ENCODE measurements around the gene ASCL3. TPM values are rescaled to one million over a fixed set of nuclear protein-coding genes. Genes with fewer than 3 reads are reported as not detected.

The ASCL3 gene
- total RNA-seq, 2 donors from 2014 or later: not detected

DNA sequence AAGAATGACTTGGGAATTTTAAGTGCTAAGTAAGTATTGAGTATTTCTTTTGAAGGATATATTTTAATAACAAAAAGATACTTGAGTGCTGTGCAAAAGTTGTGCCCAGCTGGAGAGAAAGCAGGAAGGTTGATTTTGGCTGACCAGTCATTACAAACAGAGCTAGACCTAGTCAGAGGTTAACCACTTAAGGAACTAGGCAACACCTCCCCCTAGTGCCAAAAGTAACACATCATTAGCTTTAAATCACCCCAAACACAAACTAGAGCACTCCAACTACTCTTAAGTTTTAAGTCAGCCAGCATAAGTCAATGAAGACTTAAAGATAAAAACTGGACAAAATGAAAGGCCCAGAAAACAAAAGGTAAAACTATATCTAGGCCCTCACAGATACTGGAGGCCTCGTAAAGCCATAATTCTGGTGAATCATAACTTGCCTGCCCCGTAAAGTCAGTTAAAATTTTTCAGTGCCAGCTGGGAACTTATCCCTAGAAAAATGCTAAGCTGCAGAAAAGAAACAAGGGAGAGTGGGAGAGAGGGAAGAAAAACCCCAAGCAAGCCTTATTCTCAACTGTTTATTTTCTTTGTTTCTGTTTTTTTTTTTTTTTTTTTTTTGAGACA lies 16.8 kb upstream of the ASCL3 start:
- Mint-ChIP-seq H3K27me3 (ENCODE audit: insufficient read depth) (no peaks in the 10 kb centered on the region), H3K27ac (no peak overlapping the region), H3K9me3 (peaks cover 6% of the 10 kb centered on the region), H3K4me1 (peaks cover 16% of the 10 kb centered on the region), H3K36me3 (ENCODE audit: low read depth) (peaks cover 21% of the 10 kb centered on the region), H3K4me3 (no peak overlapping the region)
- Histone ChIP-seq H3K36me3 (ENCODE audit: control insufficient read depth, insufficient read depth, low read length) (peaks cover 13% of the 10 kb centered on the region), H3K4me1 (ENCODE audit: control insufficient read depth, insufficient read depth, low read length) (peaks cover 6% of the 10 kb centered on the region), H3K9me3 (ENCODE audit: control insufficient read depth, low read length) (peaks cover 13% of the 10 kb centered on the region), H3K27me3 (ENCODE audit: control insufficient read depth, insufficient read depth, low read length, poor library complexity, severe bottlenecking) (no peaks in the 10 kb centered on the region), H3K4me3 (ENCODE audit: low read length) (no peak overlapping the region), H3K9ac (ENCODE audit: extremely low read depth, low read length, poor library complexity, severe bottlenecking) (no peak overlapping the region), H3K27ac (ENCODE audit: low read depth, low read length) (no peak overlapping the region)
- WGBS, 2 experiments (ENCODE audit: insufficient coverage in 1 of 2, insufficient read length in 1 of 2): 32% methylated on average over 2 of the region's 2 CpGs; no CpG with 5 or more reads in 1 of the 2 experiments
- DNase-seq: peak; percentile 68
- TF ChIP-seq, protein P1, sequence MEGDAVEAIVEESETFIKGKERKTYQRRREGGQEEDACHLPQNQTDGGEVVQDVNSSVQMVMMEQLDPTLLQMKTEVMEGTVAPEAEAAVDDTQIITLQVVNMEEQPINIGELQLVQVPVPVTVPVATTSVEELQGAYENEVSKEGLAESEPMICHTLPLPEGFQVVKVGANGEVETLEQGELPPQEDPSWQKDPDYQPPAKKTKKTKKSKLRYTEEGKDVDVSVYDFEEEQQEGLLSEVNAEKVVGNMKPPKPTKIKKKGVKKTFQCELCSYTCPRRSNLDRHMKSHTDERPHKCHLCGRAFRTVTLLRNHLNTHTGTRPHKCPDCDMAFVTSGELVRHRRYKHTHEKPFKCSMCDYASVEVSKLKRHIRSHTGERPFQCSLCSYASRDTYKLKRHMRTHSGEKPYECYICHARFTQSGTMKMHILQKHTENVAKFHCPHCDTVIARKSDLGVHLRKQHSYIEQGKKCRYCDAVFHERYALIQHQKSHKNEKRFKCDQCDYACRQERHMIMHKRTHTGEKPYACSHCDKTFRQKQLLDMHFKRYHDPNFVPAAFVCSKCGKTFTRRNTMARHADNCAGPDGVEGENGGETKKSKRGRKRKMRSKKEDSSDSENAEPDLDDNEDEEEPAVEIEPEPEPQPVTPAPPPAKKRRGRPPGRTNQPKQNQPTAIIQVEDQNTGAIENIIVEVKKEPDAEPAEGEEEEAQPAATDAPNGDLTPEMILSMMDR (conservative IDR thresholded peaks at IDR 0.05): peak; percentile 81

DNA sequence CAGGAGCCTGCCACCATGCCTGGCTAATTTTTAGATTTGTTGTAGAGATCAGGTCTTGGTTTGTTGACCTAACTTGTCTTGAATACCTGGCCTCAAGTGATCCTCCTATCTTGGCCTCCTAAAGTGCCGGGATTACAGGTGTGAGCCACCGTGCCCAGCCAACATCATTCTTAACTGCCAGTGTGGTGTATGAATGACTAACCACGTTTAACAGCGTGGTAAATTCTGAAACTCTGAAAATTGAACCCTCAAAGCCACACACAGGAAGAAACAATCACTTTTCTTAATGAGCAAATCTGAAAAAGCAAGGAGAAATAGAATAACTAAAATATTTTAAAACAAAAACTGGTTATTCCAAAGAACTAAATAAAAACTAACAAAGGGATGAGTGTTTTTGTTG lies 14.0 kb upstream of the ASCL3 start:
- no peaks in the 10 kb centered on the region for H3K27me3 Mint-ChIP-seq (ENCODE audit: insufficient read depth)
- no peak overlapping the region for H3K27ac ChIP-seq (ENCODE audit: low read depth, low read length)
- TF ChIP-seq, protein P1 (conservative IDR thresholded peaks at IDR 0.05): no peak
- no peak overlapping the region for H3K4me3 Mint-ChIP-seq
- peaks cover 36% of the 10 kb centered on the region for H3K36me3 ChIP-seq (ENCODE audit: control insufficient read depth, insufficient read depth, low read length)
- 95 to 100% methylated on average over 2 to 4 of the region's 4 CpGs for WGBS, 2 experiments (ENCODE audit: insufficient coverage in 1 of 2, insufficient read length in 1 of 2)
- no peak overlapping the region for H3K27ac Mint-ChIP-seq
- H3K4me1 Mint-ChIP-seq: peaks cover 7% of the 10 kb centered on the region
- H3K27me3 ChIP-seq (ENCODE audit: control insufficient read depth, insufficient read depth, low read length, poor library complexity, severe bottlenecking): no peaks in the 10 kb centered on the region
- H3K9ac ChIP-seq (ENCODE audit: extremely low read depth, low read length, poor library complexity, severe bottlenecking): no peak overlapping the region
- H3K4me3 ChIP-seq (ENCODE audit: low read length): no peak overlapping the region
- DNase-seq: no peak
- H3K9me3 ChIP-seq (ENCODE audit: control insufficient read depth, low read length): peaks cover 15% of the 10 kb centered on the region
- H3K4me1 ChIP-seq (ENCODE audit: control insufficient read depth, insufficient read depth, low read length): no peaks in the 10 kb centered on the region
- H3K9me3 Mint-ChIP-seq: peaks cover 6% of the 10 kb centered on the region
- peaks cover 40% of the 10 kb centered on the region for H3K36me3 Mint-ChIP-seq (ENCODE audit: low read depth)

DNA sequence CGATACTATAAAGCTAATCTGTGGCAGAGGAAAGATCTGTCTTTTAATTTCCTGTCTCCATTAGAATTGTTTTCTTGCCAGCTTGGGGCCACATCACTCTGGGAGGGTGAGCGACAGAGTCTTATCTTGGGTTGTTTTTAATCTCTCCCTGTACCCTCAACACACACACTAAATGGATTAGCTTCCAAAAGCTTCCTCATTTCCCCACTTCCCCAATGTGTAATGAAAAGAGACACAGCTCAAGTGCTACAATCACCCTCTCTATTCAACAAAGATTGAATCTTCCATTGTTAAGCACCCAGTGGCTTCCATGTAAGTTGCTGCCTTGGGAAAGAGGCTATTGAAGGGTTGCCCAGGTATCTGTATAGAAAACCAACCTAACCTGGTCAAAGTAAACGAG lies 6.1 kb upstream of the ASCL3 start:
- Histone ChIP-seq H3K27ac (ENCODE audit: low read depth, low read length) (no peak overlapping the region), H3K4me1 (ENCODE audit: control insufficient read depth, insufficient read depth, low read length) (peaks cover 5% of the 10 kb centered on the region), H3K27me3 (ENCODE audit: control insufficient read depth, insufficient read depth, low read length, poor library complexity, severe bottlenecking) (no peaks in the 10 kb centered on the region), H3K9me3 (ENCODE audit: control insufficient read depth, low read length) (peaks cover 10% of the 10 kb centered on the region), H3K4me3 (ENCODE audit: low read length) (no peak overlapping the region), H3K36me3 (ENCODE audit: control insufficient read depth, insufficient read depth, low read length) (peaks cover 17% of the 10 kb centered on the region), H3K9ac (ENCODE audit: extremely low read depth, low read length, poor library complexity, severe bottlenecking) (no peak overlapping the region)
- 79 to 90% methylated on average over 3 of the region's 3 CpGs for WGBS, 2 experiments (ENCODE audit: insufficient coverage in 1 of 2, insufficient read length in 1 of 2)
- peaks cover 23% of the 10 kb centered on the region for H3K36me3 Mint-ChIP-seq (ENCODE audit: low read depth)
- peaks cover 24% of the 10 kb centered on the region for H3K4me1 Mint-ChIP-seq
- peak overlapping the region; percentile 34 for H3K27ac Mint-ChIP-seq
- H3K4me3 Mint-ChIP-seq: no peak overlapping the region
- DNase-seq: no peak
- TF ChIP-seq, protein P1 (conservative IDR thresholded peaks at IDR 0.05): no peak
- H3K27me3 Mint-ChIP-seq (ENCODE audit: insufficient read depth): no peaks in the 10 kb centered on the region
- H3K9me3 Mint-ChIP-seq: no peaks in the 10 kb centered on the region
